Measurements from ENCODE around the gene XYLT1.

Gene XYLT1

DNA sequence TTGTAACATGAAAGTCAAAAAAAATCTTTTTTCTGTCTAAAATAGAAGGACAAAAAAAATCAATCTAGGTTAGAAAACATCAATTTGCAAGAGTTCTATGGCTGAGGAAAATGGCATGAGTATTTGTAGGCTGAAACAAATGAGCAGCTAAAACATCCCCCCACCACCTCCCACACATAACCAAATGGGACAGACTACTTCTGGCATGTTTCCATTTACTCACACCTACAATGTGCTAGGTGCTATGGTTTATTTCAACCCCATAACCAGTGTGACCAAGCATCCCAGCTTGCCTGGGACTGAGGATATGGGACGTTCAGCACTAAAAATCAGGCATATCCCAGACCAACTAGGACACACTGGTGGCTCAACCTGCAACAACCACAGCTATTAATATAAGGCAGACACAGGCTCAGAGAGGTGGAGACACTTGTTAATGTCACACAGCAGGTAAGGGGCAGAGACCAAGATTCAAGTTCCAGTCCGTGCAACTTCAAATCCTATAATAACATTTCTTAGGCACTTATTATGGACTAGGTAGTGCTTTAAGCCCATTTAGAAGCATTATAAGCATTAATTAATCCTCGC, 96.0 kb downstream of the XYLT1 start:
- no peak for DNase-seq

DNA sequence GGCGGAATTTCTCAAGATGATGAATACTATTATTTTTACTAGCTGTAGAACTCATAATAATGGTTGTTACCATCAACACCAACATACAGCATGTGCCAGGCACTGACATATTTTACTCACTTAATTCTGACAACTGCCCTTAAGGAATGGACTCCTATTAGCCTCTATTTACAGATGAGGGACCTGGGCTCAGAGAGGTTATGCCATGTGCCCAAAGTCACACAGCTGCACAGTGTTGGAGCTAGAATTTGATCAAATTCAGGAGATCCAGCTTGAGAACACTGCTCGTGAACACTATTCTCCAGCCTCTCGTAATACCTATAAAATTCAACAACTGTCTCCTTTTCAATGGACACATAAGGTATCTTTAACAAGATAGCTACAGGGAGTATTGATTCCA, 97.2 kb downstream of the XYLT1 start:
- no peak for DNase-seq

DNA sequence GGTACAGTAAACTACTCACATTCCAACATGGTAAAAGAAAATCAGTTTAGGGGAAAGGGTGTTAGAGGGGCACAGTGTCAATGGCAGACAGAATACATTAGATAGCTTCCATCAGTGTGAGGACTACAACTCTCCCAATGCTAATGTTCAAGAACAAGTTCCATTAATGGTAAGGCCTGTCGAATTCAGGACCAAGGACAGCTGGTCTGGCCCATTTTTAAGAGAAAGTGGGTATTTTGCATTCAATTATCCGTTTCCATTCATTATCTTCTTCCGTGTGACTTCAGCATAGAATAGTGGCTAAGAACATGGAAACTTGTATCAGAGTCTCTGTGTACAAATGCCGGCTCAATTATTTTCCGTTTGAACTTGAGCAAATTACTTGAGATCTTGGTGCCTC, 98.4 kb downstream of the XYLT1 start:
- DNase-seq = no peak

DNA sequence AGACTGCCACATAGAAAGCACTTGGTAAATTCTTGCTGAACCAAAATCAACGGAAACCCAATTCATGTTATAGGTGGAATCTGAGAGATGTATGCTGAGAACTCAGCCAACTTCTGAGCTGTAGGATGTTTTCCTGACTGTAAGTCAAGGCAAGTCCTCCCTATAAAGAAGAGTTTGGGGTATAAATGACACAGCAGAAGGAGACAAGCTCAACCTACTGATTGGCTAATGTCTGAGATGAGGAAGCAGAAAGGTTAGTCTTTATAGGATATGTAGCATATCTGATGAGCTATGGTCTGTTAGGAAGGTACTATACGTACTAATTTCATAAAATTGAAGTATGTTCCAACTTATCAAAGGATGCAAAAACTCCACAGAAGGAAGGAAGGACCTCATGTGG, 99.5 kb downstream of the XYLT1 start:
- no peak for DNase-seq

DNA sequence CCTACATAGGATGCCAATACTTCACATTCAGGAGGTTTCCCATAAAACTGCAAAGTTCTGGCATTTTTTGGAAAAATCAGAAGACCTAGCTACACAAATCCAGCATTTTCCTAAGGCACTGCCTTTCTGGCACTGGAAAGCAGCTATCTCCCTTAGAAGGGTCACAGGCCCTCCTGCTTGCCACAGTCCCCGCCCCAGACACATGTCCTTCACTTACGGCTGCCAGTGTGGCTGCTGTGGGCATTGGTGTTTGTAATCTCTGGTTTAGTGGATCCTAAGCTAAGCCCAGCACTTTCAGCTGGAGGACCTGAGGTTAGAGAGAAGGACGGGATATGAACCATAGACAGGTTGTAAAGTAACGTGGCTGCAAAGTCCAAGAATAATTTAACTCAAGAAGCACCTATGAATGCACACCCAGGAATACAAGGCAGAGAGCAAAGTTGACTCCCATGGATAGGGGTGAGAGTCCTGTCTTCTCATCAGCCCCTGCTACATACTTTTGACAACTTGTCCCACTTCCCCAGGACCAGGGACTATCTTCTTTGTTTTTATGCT, 100.0 kb downstream of the XYLT1 start:
- no peak for DNase-seq

DNA sequence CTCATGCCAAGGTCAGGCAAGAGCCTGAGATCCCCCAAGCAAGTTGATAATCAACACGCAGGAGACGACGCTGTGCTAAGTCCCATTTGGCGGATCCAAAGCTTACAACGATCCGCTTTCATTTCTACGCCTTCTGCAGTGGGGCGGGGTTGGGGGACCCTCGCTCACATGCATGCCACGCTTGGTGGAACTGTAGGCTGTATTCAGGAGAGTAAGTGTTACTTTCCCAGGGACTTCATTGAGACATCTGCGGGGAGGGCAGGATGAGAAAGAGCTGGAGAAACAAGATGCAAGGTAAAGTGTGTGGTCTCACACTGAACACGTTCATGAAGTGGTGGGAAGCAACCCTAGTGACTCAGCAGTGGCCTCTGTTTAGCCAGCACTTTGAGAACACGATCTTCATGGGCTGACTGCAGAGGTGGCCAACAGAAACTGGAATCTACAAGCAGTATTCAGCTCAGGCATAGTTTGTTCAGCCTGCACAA, 100.5 kb downstream of the XYLT1 start:
- peak; percentile 53 for DNase-seq

DNA sequence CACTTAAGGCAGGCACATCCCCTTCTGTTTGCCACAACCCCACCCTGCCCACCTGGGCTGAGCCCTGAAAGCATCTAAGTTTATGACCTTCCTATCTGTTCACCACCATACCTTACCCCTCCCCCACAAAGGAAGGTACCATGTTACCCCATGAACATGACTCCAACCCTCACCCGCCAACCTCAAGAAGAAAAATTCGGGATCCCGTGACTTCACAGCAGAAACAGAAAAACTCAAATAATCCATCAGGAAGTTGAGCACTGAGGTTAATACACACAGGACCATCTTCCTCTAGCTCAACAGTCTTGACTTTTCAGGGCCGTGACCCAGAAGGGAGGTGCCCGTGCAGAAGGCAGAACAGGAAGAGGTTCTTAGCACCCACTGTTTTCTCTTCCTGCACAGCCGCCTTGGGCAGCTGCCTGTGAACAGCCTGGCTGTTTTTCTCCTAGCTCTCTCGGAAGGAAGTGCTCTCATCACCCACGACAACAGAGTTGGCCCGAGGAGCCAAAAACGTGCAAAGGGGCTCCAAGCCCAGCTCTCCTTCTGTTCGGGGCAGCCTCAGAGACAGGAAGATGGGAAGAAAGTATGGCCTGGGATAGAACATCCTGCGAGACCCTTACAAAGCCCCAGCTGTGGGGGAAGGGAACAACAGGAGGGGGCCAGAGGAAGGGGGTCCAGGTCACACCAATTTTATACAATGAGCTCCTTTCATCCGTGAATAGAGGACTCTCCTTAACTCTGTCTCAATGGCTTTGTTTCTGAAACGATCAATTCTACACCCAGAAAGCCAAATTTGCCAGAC, 101.1 kb downstream of the XYLT1 start:
- DNase-seq = no peak

DNA sequence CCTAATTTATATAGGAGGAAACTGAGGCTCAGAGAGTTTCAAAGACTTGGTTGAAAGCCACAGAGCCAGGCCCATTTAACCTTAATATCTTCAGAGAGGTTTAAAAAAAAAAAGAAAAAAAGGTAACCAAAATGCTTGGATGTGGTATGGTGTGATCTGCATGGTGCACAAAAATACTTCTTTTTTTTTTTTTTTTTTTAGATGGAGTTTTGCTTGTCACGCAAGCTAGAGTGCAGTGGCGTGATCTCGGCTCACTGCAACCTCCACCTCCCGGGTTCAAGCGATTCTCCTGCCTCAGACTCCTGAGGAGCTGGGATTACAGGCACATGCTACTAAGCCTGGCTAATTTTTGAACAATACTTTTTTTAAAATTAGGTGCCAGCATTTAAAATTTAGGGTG, 101.8 kb downstream of the XYLT1 start:
- no peak for DNase-seq

DNA sequence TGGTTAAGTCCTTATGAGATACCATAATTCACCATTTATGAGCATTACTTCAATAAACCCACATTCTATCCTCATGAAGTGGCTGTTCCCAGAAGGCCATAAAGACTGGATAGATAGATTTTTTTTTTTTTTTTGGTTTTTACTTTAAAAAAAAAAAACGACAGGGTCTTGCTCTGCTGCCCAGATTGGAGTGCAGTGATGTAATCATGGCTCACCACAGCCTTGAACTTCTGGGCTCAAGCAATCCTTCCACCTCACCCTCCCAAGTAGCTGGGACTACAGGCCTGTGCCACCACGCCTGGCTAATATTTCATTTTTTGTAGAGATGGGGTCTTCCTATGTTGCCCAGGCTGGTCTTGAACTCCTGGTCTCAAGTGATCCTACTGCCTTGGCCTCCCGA, 102.3 kb downstream of the XYLT1 start:
- peak; percentile 56 for DNase-seq

DNA sequence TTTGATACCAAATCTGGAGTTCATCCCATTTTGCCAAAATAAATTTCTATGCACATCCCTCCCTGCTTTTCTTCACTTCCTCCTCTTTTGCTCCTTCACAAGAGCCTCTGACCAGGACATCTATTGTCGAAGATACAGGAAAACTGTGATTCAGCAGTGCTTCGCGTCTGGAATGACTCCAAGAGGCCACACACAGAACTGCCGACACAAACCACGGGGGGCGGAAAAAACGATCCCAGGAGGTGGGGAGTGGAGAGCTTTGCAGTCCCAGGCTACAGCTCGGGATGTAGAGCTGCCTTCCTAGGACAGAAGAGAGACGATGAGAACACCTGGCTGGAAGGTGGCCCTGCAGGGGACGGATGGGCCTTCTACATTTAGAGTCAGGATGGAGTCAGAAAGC, 102.8 kb downstream of the XYLT1 start:
- DNase-seq = peak; percentile 94

DNA sequence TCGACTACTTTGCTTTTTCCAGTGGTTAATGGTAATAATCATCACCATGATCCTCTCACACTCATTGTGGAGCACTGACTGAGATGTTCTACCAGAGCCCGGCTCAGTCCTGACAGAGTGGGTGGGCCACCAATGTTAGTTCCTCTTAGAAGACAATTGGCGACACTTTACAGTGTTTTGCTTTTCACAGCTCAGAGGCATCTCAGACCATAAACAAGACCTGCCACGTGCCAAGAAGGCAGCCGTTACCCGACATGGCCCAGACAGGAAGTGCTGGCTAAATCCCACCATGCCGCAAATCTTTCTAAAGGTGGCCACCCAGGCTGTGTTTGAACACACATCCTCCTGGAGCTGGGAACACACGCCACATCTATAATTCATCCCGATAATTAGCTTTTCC, 103.7 kb downstream of the XYLT1 start:
- DNase-seq = no peak

DNA sequence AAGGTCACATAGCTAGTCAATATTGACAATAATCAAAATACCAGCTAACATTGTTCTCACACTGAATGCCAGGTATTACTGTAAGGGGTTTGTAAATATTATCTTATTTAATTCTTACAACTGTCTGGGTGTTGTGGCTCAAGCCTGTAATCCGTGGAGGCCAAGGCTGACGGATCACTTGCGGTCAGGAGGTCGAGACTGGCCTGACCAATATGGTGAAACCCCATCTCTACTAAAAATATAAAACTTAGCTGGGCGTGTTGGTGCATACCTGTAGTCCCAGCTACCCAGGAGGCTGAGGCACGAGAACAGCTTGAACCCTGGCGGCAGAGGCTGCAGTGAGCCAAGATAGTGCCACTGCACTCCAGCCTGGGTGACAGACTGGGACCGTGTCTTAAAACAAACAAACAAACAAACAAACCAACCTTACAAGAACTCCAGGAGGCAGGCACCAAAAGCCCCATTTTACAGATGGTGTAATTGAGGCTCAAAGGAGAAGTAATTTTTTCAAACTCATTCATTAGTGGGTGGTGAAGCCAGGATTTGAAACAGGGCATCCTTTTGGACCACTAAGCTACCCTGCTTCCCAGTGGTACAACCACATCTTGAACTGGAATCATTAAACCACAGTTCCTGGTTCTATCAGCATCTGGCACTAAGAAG, 104.3 kb downstream of the XYLT1 start:
- no peak for DNase-seq

DNA sequence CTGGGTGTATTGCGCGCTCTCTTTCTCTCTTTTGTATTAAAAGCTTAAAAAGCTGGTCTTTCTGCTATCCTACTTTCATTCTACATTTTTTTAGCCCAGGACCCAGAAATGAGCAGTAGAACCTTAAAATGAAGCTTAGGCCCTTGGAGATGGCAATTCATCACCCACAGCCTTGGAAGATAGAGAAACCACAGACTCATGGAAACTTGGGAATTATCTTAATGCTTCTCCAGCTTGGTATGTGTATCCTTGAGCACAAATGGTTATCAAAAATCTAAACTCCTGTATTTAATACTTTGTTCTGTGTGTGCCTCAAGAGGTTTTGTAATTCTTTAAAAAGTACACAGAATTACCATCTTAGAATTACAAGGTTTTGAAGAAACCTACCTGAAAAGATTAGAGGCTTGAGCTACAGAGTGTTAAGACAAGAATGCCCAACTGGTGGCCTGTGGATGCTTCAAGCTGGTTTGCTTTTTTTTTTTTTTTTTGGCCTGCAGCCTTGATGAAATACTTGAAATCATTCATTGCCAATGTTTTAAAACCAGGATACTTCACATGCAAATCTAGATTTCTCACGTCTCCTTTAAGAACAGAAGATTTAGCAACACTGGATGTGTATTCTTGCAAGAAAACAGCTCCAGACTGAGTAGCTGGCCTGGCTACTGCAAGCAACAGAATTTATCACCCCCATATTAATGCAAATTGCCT, 105.0 kb downstream of the XYLT1 start:
- DNase-seq = peak; percentile 74

DNA sequence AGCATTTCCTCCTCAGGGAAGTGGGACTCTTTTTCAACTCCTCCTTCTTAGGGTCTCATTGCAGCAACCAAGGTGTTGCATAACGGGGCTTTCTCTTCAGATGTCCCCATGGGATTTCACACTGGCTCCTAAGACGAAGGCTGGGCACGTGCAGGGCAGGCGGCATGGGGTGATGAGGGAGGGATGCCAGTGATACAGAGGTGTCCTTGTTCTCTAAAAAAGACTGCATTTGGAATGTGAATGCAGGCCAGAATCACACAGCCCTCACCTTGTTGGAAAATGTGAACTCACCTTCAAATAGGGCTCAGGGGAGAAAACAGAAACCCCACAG, 105.6 kb downstream of the XYLT1 start:
- DNase-seq = no peak

DNA sequence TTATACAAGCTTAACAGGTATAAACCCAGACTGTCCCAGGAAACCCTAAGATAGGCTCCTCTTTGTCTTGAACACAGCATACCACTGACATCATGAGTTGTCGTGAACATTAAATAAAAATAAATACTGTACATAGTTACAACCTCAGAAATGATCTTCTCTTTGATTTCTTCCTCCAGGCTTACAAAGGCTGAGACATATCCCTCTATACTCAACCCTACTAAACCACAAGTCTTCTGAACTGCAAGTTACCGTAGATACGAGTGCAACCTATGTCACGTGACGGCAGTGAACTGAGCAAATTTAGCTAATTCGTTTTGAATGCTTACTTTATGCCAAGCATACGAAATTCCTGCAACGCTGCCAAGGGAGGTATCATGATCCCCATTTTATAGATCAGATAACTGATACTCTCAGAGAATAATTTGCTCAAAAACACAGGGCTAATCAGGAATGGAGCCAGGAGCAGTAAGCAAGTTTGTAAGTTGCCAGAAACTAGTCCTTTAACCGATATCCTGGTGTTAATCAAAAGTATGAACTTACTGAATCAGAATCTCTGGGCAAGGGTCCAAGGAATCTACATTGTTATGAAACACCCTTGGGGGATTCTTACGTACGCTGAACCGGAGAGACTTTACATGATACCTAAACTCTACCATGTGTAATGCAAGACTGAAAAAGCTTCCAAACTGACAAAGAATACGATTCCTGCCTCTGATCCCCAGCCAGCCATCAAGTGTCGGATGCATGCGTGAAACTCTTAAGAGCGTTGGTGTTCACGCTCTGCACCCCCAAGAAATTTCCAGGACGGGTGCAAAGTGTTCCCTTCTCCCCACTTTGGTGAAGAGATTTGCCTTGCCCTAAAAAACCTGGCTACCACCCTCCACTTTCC, 106.2 kb downstream of the XYLT1 start:
- DNase-seq = peak; percentile 95

DNA sequence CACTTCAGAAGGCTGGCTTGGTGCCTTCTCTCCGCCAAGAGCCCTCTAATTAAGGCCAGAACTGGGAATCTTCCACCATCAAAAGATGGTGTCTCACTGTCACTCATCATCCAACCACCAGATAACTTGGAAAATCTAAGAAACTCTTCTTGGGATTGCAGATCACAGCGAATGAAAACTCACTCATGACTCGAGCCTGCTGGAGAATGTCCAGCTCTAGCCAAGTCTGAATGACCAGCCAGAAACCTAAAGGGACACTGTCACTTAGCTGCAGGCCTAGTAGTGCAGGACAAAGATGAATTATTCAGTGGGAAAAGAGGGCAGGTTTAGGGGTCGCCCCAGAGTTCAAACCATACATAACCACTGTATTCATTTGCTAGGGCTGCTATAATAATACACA, 107.8 kb downstream of the XYLT1 start:
- DNase-seq = no peak

DNA sequence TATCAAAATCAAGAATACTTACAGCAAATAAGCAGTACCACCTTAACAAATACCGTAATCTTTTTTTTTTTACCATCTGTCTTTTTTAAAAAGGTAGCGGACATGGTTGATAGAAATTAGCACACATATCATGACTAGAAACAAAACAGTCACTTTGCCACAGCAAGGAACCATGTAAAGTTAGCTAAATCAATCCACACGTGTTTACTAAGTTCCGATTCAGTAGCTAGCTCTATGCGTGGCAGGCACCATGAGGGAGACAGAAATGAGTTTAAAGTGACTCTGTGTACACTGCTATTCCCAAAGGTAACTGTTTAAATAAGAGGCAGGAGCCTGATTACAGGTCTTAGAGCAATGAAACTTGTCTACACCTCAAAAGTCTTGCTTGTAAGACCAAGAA, 108.6 kb downstream of the XYLT1 start:
- DNase-seq = no peak

DNA sequence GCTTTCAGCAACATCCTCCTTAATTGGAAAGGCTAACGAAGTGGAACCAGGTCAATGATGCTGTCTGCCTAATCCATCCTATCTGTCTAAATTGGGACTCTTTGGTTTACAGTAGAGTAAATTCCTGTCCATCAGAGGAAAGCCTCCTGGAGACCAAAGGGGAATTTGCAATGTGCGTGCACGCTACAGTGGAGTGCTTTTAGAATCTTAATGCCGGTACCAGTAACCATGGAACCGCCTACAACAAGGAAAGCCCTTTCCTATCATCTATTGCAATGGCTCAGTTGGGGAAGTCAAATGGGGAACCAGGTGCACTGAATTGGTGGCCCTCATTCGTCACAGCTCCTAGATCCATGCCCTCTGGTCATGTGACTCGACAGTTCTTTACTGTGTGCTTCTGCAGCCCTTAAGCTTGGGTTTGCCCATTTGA, 110.1 kb downstream of the XYLT1 start:
- DNase-seq = no peak

DNA sequence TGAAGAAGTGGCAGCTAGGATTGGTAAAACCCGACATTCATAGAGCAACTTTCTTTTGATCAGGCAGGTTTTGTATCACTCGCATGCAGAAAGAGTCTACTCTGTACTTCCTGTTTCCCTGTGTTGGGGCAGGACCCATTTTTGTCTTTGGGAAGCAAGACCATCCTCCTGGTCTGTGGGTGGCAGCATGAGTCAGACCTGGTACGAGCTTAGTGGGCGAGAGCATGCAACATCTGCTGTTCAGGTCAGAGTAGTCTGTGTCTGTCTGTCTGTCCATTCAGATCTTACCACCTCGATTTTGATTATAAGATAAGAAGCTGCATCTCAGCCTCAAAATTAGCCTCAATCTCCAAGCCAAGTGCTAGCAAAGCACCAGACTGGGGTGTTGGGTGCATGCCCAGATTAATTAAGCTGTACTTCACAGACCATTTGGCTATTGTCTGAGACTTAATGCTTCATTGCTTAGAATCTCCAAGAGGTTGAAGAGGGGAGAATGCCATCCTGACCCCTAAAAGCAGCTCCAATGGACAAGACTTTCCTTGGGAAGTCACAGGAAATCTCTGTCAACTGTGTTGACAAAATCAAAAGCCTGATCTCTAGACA, 110.9 kb downstream of the XYLT1 start:
- peak; percentile 61 for DNase-seq

DNA sequence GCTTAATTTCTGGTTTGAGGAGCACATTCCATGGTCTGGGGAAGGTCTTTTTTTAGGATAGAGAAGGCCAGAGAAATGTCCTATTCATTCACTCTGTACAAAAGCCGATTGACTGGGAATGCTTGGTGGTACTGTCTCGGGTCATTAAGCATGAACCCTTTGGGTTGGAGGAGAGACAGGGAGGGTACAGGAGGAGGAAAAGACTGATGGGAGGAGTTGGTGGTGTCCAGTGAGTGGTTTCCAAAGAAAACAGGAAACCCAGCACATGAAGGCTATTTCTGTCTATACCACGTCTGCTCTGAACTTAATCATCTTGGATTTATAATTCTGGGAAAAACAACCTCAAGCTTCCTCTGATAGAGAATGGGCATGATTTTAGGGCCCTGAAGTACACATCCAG, 111.9 kb downstream of the XYLT1 start:
- peak; percentile 36 for DNase-seq

DNA sequence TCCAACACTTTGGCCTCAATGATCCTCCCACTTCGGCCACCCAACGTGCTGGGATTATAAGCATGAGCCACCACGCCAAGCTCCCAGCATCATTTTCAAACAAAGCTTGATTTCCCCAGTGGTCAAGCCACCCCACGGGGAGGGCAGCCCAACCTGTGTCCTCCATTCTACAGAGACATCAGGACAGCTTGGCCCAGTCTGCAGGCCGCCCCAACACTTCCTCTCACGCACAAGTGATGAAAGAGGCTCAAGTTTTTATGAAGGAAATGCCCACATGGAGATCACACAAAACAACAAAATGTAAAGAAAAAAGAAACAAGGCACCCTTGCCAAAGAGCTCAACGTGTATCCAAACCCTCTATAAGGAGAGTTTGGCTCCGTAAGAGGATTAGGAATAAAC, 112.4 kb downstream of the XYLT1 start:
- DNase-seq = no peak

Measured in fibroblast of skin of scalp (primary cell).